ENCODE results near the gene CGNL1. TPM values are rescaled to one million over a fixed set of nuclear protein-coding genes. Genes with fewer than 3 reads are reported as not detected.
A peak's percentile ranks its signal among the peaks of the same experiment; 100 is the strongest.

The CGNL1 gene
- total RNA-seq, 1 donor: 0.90 TPM

- TF ChIP-seq, protein P1, sequence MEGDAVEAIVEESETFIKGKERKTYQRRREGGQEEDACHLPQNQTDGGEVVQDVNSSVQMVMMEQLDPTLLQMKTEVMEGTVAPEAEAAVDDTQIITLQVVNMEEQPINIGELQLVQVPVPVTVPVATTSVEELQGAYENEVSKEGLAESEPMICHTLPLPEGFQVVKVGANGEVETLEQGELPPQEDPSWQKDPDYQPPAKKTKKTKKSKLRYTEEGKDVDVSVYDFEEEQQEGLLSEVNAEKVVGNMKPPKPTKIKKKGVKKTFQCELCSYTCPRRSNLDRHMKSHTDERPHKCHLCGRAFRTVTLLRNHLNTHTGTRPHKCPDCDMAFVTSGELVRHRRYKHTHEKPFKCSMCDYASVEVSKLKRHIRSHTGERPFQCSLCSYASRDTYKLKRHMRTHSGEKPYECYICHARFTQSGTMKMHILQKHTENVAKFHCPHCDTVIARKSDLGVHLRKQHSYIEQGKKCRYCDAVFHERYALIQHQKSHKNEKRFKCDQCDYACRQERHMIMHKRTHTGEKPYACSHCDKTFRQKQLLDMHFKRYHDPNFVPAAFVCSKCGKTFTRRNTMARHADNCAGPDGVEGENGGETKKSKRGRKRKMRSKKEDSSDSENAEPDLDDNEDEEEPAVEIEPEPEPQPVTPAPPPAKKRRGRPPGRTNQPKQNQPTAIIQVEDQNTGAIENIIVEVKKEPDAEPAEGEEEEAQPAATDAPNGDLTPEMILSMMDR (IDR thresholded peaks at IDR 0.05; ENCODE audit: insufficient read depth, low read length): no peak
- DNase-seq (ENCODE audit: low read depth): no peak
Observed at GRCh38 chr15:57461541-57461940, 85.2 kb downstream of the CGNL1 start.

GRCh38 chr15:57462381-57462780 lies 86.1 kb downstream of the CGNL1 start:
- no peak overlapping the region for H3K4me3 ChIP-seq (ENCODE audit: low read depth, low read length)
- TF ChIP-seq, protein P1 (IDR thresholded peaks at IDR 0.05; ENCODE audit: insufficient read depth, low read length): peak; percentile 52
- DNase-seq (ENCODE audit: low read depth): peak; percentile 46

More at GRCh38 chr15:57461541-57461940, 85.2 kb downstream of the CGNL1 start:
- no peak overlapping the region for H3K4me3 ChIP-seq (ENCODE audit: low read depth, low read length)

DNA sequence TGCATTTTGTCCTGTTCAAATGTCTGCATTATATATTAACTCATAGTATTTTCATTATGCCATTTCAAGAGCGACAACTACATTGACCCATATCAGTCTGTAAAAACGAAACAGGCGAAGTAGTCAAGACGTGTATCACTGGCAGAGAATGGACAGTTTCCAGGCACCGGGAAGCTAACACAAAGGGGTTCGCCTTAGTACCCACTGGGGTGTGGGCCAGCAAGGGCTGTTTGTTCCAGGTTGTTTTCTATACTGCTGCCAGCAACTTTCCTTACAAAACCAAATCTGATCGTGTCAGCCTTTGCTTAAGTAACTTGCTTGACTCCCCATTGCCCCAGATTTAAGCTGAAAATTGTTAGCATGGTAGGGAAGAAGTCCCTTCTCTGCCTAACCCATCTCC lies 87.1 kb downstream of the CGNL1 start:
- DNase-seq (ENCODE audit: low read depth): no peak
- TF ChIP-seq, protein P1 (IDR thresholded peaks at IDR 0.05; ENCODE audit: insufficient read depth, low read length): no peak
- no peak overlapping the region for H3K4me3 ChIP-seq (ENCODE audit: low read depth, low read length)

GRCh38 chr15:57464480-57464879 lies 88.2 kb downstream of the CGNL1 start:
- no peak for DNase-seq (ENCODE audit: low read depth)
- TF ChIP-seq, protein P1 (IDR thresholded peaks at IDR 0.05; ENCODE audit: insufficient read depth, low read length): no peak
- no peak overlapping the region for H3K4me3 ChIP-seq (ENCODE audit: low read depth, low read length)

GRCh38 chr15:57468486-57468885 lies 92.2 kb downstream of the CGNL1 start:
- no peak overlapping the region for H3K4me3 ChIP-seq (ENCODE audit: low read depth, low read length)
- TF ChIP-seq, protein P1 (IDR thresholded peaks at IDR 0.05; ENCODE audit: insufficient read depth, low read length): no peak
- DNase-seq (ENCODE audit: low read depth): no peak

- TF ChIP-seq, protein P1 (IDR thresholded peaks at IDR 0.05; ENCODE audit: insufficient read depth, low read length): no peak
- H3K4me3 ChIP-seq (ENCODE audit: low read depth, low read length): no peak overlapping the region
- no peak for DNase-seq (ENCODE audit: low read depth)
Observed at GRCh38 chr15:57470543-57470942, 94.2 kb downstream of the CGNL1 start.

- TF ChIP-seq, protein P1 (IDR thresholded peaks at IDR 0.05; ENCODE audit: insufficient read depth, low read length): no peak
- peak; percentile 64 for DNase-seq (ENCODE audit: low read depth)
- H3K4me3 ChIP-seq (ENCODE audit: low read depth, low read length): no peak overlapping the region
Observed at GRCh38 chr15:57472861-57473260, 96.6 kb downstream of the CGNL1 start.

Measured in fibroblast of the aortic adventitia (primary cell).